GM19372 (cell line): ENCODE measurements around the gene GPR148.

Experiments
- ATAC-seq: cut with Tn5 transposase; IDR thresholded peaks from one replicate; pipeline ENCODE4 v1.9.1; 2021; ENCODE audit warnings: mild to moderate bottlenecking, low read depth, moderate library complexity; ENCODE audit not compliant: unreplicated experiment

The GPR148 gene

GRCh38 chr2:130749078-130749477, 20.2 kb downstream of the GPR148 start:
- ATAC-seq: no peak

- ATAC-seq: no peak
Observed at GRCh38 chr2:130749641-130750040, 20.8 kb downstream of the GPR148 start.

- ATAC-seq: no peak
Observed at GRCh38 chr2:130754811-130755210, 25.9 kb downstream of the GPR148 start.

GRCh38 chr2:130755256-130756052, 26.6 kb downstream of the GPR148 start, which contains the start of gene AMER3:
Gene AMER3 (plus strand): TSS chr2:130755540. CDS start chr2:130762073, 6,533 bp downstream.
- no peak for ATAC-seq

- ATAC-seq: no peak
Observed at GRCh38 chr2:130756053-130756873, 27.4 kb downstream of the GPR148 start.

GRCh38 chr2:130756874-130757668, 28.2 kb downstream of the GPR148 start:
- no peak for ATAC-seq

GRCh38 chr2:130759906-130760753, 31.3 kb downstream of the GPR148 start:
- ATAC-seq: no peak

- no peak for ATAC-seq
Observed at GRCh38 chr2:130760754-130761751, 32.2 kb downstream of the GPR148 start.

GRCh38 chr2:130762031-130762909, 33.4 kb downstream of the GPR148 start:
- no peak for ATAC-seq

- no peak for ATAC-seq
Observed at GRCh38 chr2:130762910-130763385, 34.1 kb downstream of the GPR148 start.

- ATAC-seq: no peak
Observed at GRCh38 chr2:130763405-130763804, 34.5 kb downstream of the GPR148 start.

- ATAC-seq: no peak
Observed at GRCh38 chr2:130764035-130764820, 35.4 kb downstream of the GPR148 start.

GRCh38 chr2:130764821-130765115, 35.9 kb downstream of the GPR148 start:
- ATAC-seq: no peak

- no peak for ATAC-seq
Observed at GRCh38 chr2:130765464-130765863, 36.6 kb downstream of the GPR148 start.

- no peak for ATAC-seq
Observed at GRCh38 chr2:130766037-130766436, 37.2 kb downstream of the GPR148 start.

- no peak for ATAC-seq
Observed at GRCh38 chr2:130766711-130767407, 38.0 kb downstream of the GPR148 start.
